Epithelial cell of esophagus (primary cell): ENCODE data around the gene MAST3.

Experiments used
- DNase-seq: peaks from one replicate; pipeline ENCODE4 v3.0.0; 2010; ENCODE audit warnings: low read depth
- H3K4me3 ChIP-seq: 2 replicates; pipeline ENCODE4 v1.5.1; 2011; ENCODE audit warnings: mild to moderate bottlenecking, low read length, control low read depth
- TF ChIP-seq, protein P1 (sequence below): IDR thresholded peaks from 2 replicates; pipeline ENCODE4 v1.5.1; 2011; ENCODE audit warnings: low read depth, mild to moderate bottlenecking, low read length, control low read depth, inconsistent platforms; ENCODE audit not compliant: insufficient read depth; ENCODE audit errors: missing control alignments

The MAST3 gene

DNA sequence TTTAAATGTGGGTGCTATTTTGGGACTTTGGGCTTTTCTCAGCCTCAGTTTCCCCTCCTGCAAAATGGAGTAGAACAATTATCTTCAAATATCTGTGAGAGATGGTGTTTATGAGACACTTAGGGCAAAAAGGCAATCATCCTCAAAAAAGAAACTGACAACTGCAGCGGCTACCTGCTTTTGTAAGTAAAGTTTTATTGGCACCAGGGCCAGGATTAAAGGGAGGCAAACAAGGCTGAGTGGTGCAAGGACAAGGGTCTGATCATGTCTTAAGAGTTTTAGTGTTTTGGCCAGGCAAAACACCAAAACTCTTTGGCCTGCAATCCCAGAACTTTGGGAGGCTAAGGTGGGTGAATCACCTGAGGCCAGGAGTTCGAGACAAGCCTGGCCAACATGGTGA is 1.3 kb upstream of the MAST3 start:
- TF ChIP-seq, protein P1, sequence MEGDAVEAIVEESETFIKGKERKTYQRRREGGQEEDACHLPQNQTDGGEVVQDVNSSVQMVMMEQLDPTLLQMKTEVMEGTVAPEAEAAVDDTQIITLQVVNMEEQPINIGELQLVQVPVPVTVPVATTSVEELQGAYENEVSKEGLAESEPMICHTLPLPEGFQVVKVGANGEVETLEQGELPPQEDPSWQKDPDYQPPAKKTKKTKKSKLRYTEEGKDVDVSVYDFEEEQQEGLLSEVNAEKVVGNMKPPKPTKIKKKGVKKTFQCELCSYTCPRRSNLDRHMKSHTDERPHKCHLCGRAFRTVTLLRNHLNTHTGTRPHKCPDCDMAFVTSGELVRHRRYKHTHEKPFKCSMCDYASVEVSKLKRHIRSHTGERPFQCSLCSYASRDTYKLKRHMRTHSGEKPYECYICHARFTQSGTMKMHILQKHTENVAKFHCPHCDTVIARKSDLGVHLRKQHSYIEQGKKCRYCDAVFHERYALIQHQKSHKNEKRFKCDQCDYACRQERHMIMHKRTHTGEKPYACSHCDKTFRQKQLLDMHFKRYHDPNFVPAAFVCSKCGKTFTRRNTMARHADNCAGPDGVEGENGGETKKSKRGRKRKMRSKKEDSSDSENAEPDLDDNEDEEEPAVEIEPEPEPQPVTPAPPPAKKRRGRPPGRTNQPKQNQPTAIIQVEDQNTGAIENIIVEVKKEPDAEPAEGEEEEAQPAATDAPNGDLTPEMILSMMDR: no peak
- DNase-seq: no peak
- H3K4me3 ChIP-seq: no peak overlapping the region

- TF ChIP-seq, protein P1: no peak
- DNase-seq: no peak
- H3K4me3 ChIP-seq: peak overlapping the region; percentile 45
These were observed 664 bp downstream of the MAST3 start for GRCh38 chr19:18097993-18098890.

GRCh38 chr19:18098891-18099622 is 1.5 kb downstream of the MAST3 start:
- TF ChIP-seq, protein P1: no peak
- no peak for DNase-seq
- H3K4me3 ChIP-seq: no peak overlapping the region

GRCh38 chr19:18099623-18099995 is 2.0 kb downstream of the MAST3 start:
- no peak overlapping the region for H3K4me3 ChIP-seq
- DNase-seq: no peak
- TF ChIP-seq, protein P1: no peak

- TF ChIP-seq, protein P1: no peak
- DNase-seq: no peak
- no peak overlapping the region for H3K4me3 ChIP-seq
These were observed 3.1 kb downstream of the MAST3 start for GRCh38 chr19:18100710-18101109.

DNA sequence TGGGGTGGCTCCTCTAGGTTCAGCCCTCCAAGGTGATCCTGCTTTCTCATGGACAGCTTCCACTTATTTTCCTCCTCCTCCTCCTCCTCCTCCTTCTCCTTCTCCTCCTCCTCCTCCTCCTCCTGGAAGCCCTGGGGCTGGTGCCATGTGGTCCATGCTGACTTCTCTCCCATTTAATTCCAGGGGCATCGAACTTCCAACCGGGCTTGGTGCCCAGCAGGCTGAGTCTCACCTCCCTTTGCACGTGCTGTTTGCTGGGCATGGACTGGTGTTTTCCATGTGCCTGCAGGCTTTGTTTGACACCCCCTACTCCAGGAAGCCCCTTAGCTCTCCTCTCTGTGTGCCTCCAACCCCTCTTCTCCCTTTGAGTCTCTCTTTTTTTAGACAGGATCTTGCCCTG is 3.7 kb downstream of the MAST3 start:
- DNase-seq: no peak
- no peak overlapping the region for H3K4me3 ChIP-seq
- TF ChIP-seq, protein P1: no peak
